SH-SY5Y (cell line): ENCODE measurements around the gene ALPL.
A peak's percentile ranks its signal among the peaks of the same experiment; 100 is the strongest.

ENCODE experiments used
- GATA2 ChIP-seq: IDR thresholded peaks from 2 replicates; pipeline ENCODE4 v1.6.1; 2011; ENCODE audit warnings: mild to moderate bottlenecking, low read depth, low read length
- GATA3 ChIP-seq: IDR thresholded peaks from 2 replicates; pipeline ENCODE4 v1.6.1; 2011; ENCODE audit warnings: low read depth, mild to moderate bottlenecking, low read length, moderate library complexity

Gene ALPL

GRCh38 chr1:21623410-21623961, 114.3 kb downstream of the ALPL start:
- no peak for TF ChIP-seq GATA2
- TF ChIP-seq GATA3: no peak

- no peak for TF ChIP-seq GATA3
- TF ChIP-seq GATA2: no peak
Measured at GRCh38 chr1:21624571-21625389, 115.6 kb downstream of the ALPL start.

- no peak for TF ChIP-seq GATA3
- TF ChIP-seq GATA2: peak; percentile 72
Measured at GRCh38 chr1:21625390-21626190, 116.4 kb downstream of the ALPL start.

GRCh38 chr1:21626921-21627339, 117.7 kb downstream of the ALPL start:
- TF ChIP-seq GATA3: no peak
- TF ChIP-seq GATA2: no peak
